22Rv1 (cell line): ENCODE measurements around the gene GABRA6.

Experiments used
- ZFX ChIP-seq: fragments of 450-650 bp; IDR thresholded peaks from 2 replicates; pipeline ENCODE4 v1.6.1; 2017; ENCODE audit warnings: antibody characterized with exemption, borderline replicate concordance
- TF ChIP-seq, protein P1 (sequence below): fragments of 450-650 bp; IDR thresholded peaks from 2 replicates; pipeline ENCODE4 v1.5.1; 2017; ENCODE audit warnings: mild to moderate bottlenecking

DNA sequence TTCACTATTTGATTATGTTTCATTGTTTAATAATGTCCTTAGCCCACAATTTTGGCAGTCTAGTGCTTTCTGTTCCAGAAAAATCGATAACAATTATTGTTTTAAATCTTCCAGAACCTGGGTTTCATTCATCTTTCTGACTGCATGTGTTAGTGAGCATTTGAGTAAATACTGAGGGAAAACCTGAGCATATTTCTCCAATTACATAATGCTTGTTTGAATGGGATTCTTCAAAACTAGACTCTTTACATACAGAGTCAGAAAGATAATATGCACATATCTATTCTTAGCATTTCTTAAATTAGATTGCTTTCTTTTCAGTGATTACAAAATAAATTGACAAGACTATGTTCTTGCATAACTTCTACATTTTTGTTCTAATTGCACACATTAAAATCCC lies 21.9 kb downstream of the GABRA6 start:
- TF ChIP-seq, protein P1, sequence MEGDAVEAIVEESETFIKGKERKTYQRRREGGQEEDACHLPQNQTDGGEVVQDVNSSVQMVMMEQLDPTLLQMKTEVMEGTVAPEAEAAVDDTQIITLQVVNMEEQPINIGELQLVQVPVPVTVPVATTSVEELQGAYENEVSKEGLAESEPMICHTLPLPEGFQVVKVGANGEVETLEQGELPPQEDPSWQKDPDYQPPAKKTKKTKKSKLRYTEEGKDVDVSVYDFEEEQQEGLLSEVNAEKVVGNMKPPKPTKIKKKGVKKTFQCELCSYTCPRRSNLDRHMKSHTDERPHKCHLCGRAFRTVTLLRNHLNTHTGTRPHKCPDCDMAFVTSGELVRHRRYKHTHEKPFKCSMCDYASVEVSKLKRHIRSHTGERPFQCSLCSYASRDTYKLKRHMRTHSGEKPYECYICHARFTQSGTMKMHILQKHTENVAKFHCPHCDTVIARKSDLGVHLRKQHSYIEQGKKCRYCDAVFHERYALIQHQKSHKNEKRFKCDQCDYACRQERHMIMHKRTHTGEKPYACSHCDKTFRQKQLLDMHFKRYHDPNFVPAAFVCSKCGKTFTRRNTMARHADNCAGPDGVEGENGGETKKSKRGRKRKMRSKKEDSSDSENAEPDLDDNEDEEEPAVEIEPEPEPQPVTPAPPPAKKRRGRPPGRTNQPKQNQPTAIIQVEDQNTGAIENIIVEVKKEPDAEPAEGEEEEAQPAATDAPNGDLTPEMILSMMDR, result no peak
- TF ChIP-seq ZFX, result no peak
